NCI-H1105 (cell line): ENCODE results near the gene SLC36A3.

ENCODE experiments used
- DNase-seq: peaks from one replicate; lab custom pipeline; 2025; lab: John Stamatoyannopoulos, UW

SLC36A3 gene

GRCh38 chr5:151298063-151298855 is 5.3 kb downstream of the SLC36A3 start:
- no peak for DNase-seq

- DNase-seq: no peak
Observed at GRCh38 chr5:151296974-151297373, 6.6 kb downstream of the SLC36A3 start.

- DNase-seq: no peak
Observed at GRCh38 chr5:151296478-151296830, 7.1 kb downstream of the SLC36A3 start.

GRCh38 chr5:151295791-151296477 is 7.6 kb downstream of the SLC36A3 start:
- no peak for DNase-seq

- DNase-seq: no peak
Observed at GRCh38 chr5:151295138-151295537, 8.4 kb downstream of the SLC36A3 start.

- DNase-seq: no peak
Observed at GRCh38 chr5:151293624-151294023, 9.9 kb downstream of the SLC36A3 start.

GRCh38 chr5:151288180-151288579 is 15.4 kb downstream of the SLC36A3 start:
- no peak for DNase-seq

GRCh38 chr5:151286246-151286645 is 17.3 kb downstream of the SLC36A3 start:
- no peak for DNase-seq

GRCh38 chr5:151285683-151286082 is 17.9 kb downstream of the SLC36A3 start:
- no peak for DNase-seq

- DNase-seq: no peak
Observed at GRCh38 chr5:151284392-151284967, 19.1 kb downstream of the SLC36A3 start.

GRCh38 chr5:151283120-151283825 is 20.3 kb downstream of the SLC36A3 start:
- DNase-seq: no peak

GRCh38 chr5:151281001-151281639 is 22.4 kb downstream of the SLC36A3 start:
- no peak for DNase-seq

GRCh38 chr5:151280443-151280842 is 23.1 kb downstream of the SLC36A3 start:
- no peak for DNase-seq

- no peak for DNase-seq
Observed at GRCh38 chr5:151278845-151279244, 24.7 kb downstream of the SLC36A3 start.

GRCh38 chr5:151275803-151276202 is 27.8 kb downstream of the SLC36A3 start:
- DNase-seq: no peak

- DNase-seq: no peak
Observed at GRCh38 chr5:151274666-151275065, 28.9 kb downstream of the SLC36A3 start.

GRCh38 chr5:151271336-151271735 is 32.2 kb downstream of the SLC36A3 start:
- DNase-seq: no peak

- DNase-seq: no peak
Observed at GRCh38 chr5:151270599-151270998, 33.0 kb downstream of the SLC36A3 start.

- no peak for DNase-seq
Observed at GRCh38 chr5:151267491-151268260, 35.9 kb downstream of the SLC36A3 start.

- no peak for DNase-seq
Observed at GRCh38 chr5:151264113-151264512, 39.5 kb downstream of the SLC36A3 start.

- DNase-seq: no peak
Observed at GRCh38 chr5:151262532-151262931, 41.0 kb downstream of the SLC36A3 start.
